ENCODE measurements around the gene NTN4.
"Not testable (repeated sequence)": the region's sequence is repeated elsewhere in the genome, so short reads cannot be mapped to it uniquely, and the experiment has no call there.

Gene NTN4

DNA sequence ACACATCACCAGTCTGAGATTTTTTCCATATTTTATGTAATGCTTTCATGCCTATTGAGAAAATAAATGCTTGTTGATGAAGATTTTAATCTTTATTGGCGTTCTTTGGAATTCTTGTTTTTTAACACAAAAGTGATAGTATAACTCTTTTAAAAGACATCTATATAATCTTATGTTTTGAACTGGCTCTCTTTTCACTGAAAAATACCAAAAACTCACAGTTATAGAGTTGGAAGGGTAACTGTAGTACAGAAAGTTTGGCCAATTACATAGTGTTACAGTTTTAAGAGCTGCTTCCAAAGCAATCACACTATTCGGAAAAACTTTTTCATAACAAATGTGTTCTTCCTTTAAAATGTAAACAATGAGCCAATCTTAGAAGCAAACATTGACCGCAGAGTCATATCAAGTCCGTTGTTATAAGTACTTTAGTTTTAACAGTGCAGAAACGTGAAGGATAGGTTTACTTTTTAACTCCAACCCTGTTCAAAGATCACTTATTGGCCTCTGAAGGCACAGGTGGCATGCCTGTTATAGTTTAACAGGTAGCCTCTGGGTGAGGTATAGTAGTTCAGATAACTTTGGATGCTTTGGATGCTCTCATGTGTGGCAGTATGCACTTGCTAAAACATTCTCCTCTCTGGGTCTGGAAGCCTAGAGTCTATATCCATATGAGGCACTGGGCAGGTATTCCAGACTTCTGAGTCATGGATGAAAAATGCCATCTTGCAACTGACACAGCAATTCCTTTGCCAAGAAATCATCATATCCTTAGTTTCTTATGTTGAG is 12.1 kb upstream of the NTN4 start:
- peak overlapping the region; percentile 97 for H3K27ac ChIP-seq
- DNase-seq (ENCODE audit: low read depth, low spot score): peak; percentile 87

DNA sequence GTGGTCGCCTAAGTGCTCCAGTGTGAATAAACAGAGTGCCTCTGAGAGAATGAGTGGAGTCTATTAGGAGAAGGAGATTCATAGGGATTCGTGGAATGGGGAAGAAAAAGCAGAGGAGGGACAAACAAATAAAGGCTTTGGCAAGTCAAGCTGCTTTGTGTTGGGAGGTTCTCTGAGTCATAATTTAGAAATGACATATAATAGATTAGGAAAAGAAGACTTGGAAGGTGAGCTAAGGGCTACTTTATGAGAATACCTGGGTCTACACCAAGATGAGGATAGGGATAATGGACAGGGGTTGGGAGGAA is 6.4 kb upstream of the NTN4 start:
- peak overlapping the region; percentile 79 for H3K27ac ChIP-seq
- no peak for DNase-seq (ENCODE audit: low read depth, low spot score)

DNA sequence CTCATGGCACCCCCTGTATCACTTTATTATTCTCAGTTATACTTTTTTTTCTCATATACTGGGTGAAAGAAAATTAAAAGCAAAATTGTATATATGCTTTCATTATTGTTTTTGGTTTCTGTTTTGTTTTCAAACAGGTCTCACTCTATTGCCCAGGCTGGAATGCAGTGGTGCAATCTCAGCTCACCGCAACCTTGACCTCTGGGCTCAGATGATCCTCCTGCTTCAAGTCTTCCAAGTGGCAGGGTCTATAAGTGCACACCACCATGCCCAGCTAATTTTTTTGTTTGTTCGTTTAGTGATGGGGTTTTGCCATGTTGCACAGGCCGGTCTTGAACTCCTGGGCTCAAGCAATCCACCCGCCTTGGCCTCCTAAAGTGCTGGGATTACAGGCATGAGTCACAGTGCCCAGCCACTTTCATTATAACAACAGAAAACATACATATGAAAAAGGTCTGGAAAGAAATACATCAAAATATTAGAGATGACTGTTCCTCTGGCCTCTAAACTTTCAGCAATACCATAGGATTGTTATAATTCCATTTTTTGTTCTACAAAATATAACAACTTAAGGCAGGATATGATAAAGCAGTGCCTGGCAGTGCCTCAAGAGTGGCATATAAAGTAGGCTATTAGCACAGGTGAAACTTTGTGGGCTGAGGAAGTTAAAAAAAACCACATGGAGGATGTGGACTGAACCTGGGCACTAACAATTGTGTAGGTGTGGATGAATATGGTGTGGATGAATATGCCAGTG is 5.8 kb upstream of the NTN4 start:
- no peak for DNase-seq (ENCODE audit: low read depth, low spot score)
- H3K27ac ChIP-seq: peak overlapping the region; percentile 79

DNA sequence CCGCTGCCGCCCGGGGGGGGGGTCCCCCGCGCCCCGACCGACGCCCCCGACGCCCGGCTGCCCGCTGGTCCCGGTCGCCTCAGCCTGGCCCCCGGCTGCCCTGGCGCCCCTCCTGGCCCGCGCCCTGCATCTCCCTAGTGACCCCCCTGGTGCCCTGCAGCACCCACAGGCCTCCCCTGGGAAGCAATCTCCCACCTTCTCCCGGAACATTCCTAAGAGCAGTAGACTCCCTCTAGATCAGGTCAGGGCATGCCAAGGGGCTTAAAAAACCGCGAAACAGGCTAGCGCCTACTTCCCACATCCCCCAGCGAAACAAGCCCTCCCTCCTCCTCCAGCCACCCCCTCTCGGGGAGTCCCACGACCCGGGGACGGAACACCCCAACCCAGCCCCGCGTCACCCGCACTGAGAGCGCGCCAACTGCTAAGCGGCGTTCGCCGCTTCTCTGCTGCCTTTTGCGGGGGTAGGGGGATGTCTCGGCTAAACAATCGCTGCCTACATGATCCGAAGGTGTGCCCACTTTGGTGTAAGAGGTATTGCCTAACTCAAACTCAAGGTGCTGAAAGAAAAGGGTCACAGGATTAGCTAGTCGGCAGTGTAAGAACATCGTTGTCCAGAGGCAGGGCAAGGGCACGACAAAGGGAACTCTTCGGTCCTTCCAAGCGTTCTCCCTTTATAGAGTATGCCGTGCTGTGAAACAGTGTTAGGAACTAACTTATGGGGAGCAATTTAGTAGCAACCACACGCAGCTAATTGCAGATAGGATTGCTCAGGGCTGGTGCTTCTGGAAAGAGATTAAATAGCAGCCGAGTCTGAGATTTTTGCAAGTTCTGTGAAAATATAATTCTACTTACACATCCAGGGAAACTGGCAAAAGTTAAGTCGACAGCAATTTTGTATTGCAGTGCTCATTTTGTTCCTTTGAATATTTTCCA is 619 bp upstream of the NTN4 start:
- H3K27ac ChIP-seq: peak overlapping the region; percentile 60
- no peak for DNase-seq (ENCODE audit: low read depth, low spot score)

DNA sequence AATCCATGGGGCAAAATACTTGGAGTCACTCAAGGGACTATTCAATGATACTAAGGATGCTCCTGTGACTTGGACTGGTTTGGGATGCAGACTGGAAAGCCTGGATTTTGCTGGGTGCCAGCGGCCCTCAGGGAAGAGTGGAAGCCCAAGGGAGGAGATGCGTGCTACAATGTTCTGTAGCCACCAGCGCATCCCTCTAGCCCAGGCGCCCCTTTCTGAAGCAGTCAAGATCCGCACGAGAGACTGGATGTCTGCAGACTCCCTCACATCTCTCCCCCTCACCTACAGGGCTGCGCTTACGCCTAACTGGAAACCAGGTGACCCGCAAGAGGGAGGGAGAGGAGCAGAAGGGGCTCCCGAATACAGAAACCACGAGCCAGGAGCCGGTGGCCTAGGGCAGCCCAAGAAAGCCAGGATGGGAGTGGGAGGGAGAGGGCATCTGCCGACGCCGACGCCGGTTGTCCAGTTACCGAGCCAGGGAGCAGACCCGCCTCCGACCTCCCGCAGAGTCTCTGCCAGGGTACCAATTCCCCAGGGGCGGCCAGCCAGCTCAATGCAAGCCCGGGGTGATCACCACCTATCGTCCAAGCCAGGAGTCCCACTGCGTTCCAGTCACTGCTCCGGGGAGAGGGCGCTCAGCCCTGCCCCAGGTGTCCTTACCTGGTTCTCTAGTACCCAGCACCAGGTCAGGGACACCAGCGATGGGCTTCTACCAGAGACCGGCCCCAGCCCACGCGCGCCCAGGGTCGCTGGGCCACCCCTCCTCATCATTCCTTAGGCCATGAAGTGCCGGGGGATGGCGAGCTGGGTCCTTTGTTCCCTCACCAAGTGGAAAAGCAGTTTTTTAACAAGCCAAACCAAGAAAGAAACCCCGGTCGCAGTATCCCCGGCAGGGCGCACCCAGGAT is 1.2 kb downstream of the NTN4 start:
- no peak for DNase-seq (ENCODE audit: low read depth, low spot score)
- peak overlapping the region; percentile 60 for H3K27ac ChIP-seq

DNA sequence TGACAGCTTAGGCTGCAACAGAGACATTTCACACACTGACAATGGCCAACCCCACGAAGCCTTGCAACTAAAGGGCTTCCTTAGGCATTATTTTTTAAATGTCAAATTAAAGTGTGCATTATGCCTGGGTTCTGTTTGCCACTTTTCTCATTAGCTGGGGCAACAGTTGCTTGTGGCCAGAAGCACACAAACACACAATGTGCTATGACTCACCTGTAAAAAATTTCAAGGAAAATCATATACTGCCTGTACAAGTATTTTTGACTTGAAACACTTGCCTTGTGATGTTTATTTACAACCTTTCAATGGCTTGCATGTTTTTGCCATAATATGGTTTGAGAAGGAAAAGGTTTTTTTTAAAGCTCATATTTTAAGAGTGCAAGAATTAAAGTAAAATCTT is 1.9 kb downstream of the NTN4 start:
- DNase-seq (ENCODE audit: low read depth, low spot score): no peak
- peak overlapping the region; percentile 60 for H3K27ac ChIP-seq

DNA sequence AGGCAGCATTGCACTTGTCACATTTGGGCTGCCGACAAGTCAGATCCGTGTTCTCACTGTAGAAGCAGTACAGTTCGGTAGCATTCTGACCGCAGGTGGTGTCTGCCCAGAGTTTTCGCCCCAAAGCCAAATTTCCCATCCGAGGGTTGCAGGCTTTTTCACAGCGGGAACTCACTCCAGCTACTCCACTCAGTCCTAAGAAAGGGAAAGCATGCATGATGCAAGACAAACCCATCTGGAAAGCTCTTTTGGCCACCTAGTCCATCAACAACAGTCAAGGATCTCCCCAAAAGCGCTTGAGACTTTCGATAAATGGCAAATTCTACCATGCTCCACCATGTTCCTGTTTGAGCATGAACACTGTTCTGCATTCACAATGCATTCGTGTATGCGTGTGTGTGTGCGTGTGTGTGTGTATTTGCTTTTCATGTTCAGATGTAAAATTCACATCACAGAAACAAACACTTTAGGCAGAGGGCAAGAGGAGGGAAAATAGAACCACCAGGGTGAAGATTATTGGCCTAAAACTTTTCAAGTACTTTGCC is 3.2 kb downstream of the NTN4 start:
- no peak overlapping the region for H3K27ac ChIP-seq
- no peak for DNase-seq (ENCODE audit: low read depth, low spot score)

DNA sequence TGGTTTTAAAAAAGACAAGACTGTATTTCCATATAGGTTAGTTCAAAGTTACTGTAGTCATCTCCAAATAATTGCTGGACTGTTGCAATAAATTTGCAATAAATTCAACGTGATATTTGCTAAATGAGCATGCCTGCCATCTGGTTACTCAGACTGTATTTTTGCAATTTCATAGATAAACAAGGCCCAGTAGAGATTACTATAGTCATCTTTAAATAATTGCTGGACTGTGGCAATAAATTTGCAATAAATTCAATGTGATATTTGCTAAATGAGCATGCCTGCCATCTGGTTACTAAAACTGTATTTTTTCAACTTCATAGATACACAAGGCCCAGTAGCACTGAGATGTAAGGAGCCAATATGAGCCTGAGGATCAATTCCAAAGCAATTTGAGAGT is 5.6 kb downstream of the NTN4 start:
- no peak for DNase-seq (ENCODE audit: low read depth, low spot score)
- no peak overlapping the region for H3K27ac ChIP-seq

DNA sequence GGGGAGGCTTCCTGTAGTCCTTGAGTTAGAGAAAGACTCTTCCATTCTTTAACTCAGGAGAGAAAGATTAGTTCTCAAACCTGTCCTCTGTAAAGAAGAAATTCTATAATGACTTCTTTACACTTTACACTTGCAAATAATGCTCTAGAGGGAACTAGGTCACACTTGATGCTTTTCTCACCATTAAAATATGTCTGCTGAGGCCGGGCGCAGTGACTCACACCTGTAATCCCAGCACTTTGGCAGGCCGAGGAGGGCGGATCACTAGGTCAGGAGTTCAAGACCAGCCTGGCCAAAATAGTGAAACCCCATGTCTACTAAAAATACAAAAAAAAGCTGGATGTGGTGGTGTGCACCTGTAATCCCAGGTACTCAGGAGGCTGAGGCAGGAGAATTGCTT is 6.3 kb downstream of the NTN4 start:
- H3K27ac ChIP-seq: no peak overlapping the region
- DNase-seq (ENCODE audit: low read depth, low spot score): no peak

DNA sequence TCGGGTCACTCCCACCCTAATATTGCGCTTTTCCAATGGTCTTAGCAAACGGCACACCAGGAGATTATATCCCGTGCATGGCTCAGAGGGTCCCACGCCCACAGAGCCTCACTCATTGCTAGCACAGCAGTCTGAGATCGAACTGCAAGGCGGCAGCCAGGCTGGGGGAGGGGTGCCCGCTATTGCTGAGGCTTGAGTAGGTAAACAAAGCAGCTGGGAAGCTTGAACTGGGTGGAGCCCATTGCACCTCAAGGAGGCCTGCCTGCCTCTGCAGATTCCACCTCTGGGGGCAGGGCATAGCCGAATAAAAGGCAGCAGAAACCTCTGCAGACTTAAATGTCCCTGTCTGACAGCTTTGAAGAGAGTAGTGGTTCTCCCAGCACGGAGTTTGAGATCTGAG is 15.1 kb downstream of the NTN4 start:
- not testable (repeated sequence) for DNase-seq (ENCODE audit: low read depth, low spot score)
- peak overlapping the region; percentile 43 for H3K27ac ChIP-seq

DNA sequence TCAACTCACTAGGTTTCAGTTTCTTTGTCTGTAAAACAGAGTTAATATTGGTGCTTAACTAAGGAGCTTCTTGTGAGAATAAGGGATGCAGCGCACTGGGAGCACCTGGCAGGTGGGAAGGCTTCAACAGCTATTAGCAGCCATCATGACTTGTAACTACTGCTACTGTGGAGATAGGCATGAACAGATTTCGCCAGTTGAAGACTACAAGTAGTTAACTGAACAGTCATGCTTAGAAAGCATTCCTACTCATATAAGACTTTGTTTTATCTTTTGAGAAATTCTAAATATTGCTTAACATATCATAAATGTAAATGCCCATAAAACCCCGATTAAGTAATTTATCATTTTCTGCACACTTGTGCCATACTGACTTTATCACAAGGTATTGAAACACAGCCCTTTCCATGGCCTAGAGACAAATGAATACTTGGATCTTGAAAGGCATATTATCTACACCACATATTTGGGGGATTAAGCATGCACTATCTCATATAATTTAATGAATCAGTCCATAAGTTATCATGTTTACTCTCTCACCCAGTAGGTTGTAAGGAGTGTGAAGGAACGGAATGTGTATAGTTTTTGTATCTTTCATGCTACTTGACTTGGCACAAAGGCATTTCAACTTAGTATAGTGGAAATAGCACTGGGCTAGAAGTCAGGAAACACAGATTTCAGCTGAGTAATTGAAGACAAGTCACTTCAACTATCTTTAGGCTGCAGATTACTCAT is 16.1 kb downstream of the NTN4 start:
- no peak for DNase-seq (ENCODE audit: low read depth, low spot score)
- H3K27ac ChIP-seq: peak overlapping the region; percentile 43

DNA sequence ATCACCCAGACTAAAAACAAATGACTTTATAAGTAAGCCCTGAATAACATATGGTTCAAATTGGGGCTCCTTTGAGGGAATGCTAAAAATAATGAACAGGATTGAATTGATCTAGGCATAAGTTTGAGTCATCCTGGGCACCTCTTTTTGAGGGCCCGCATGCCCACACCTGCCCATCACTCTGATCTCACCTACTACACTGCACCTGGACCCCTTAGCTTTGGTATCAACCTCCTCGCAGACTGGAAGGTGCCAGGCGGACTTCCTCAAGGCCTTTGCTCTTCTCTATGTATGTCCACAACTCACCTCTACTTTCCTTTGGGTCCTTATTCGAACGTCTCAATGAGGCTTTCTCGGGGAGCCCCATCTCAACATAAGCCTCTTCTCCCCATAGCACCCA is 17.2 kb downstream of the NTN4 start:
- DNase-seq (ENCODE audit: low read depth, low spot score): no peak
- no peak overlapping the region for H3K27ac ChIP-seq

DNA sequence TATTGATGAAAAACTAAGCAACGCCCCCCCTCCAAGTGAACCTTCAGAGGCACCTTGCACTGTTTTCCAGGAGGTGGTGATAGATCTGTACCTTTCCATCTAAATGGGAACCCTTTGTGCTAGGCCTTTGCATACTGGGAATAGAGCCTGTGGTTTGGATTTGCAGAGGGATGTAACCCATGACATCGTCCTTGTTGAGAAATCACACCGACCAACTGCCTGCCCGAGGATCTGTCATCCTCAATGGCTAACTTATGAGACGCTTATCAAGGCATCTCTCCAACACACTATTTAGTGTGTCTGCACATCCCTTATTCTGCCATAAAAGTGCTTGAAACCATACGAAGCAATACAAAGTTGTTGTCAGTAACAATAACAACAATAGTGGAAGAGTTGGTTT is 22.9 kb downstream of the NTN4 start:
- no peak overlapping the region for H3K27ac ChIP-seq
- no peak for DNase-seq (ENCODE audit: low read depth, low spot score)

DNA sequence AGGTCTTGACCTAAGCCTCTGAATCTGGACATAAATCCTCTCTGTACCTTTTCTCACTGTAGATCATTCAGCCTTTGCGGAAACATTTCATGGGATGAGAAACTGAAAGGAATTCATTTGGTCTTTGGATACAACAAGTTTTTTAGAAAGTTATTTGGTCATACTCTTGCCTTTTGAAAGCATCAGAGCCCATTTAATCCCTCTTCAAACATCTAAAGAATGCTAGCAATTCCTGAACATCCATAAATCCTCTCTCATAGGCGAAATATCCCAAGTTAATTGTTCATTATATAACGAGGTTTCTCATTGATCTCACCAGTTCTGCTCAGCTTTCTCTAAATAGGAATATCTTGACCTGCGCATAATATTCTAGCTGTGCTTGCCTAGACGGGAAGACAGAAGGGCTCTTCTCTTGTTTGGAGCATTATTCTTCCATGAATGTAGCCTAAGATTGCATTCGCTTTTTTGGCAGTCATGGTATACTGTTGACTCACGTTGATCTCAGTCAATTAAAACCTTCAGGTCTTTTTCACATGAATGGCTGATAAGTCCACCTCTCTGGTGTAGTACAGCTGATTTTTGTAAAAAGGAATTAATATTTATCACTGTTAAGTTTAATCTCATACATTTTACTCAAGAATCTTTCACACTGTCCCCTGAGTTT is 24.1 kb downstream of the NTN4 start:
- no peak for DNase-seq (ENCODE audit: low read depth, low spot score)
- H3K27ac ChIP-seq: peak overlapping the region; percentile 35

DNA sequence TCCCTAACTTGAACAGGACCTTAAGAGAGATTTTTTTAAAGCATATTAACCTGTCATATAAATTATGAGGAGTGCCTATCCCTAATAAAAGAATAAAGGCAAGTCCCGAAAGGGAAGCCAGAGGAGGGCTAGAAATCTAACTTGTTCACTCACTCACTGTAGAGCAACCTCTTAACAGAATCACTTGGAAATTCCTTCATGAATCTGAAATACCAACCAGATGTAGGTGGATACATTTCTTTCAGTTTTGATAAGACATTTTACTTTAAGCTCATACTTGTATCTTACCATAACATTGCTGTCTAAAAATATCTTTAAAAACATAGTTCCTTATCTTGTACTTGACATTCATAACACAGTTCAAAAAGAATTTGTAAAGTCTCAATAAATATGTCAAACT is 25.7 kb downstream of the NTN4 start:
- no peak for DNase-seq (ENCODE audit: low read depth, low spot score)

DNA sequence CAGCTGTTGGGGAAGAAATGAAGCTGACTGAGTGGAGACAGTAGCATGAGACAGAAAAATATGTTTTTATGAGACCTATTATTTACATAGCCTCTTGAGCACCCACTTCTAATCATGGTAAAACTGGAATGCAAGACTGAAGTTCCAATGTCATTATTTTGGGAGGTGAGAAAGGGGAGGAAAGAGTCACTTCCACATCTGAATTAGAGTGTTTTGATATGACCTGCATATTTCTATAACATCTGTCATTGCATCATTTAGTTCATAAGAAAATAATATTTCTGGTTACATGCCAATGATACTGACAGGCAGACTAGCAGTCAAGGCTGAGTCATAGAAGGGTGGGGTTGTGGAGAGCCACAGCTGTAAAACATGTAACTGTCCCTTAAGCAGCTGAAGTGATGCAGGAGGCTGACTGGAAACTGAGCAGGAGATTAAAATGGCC is 26.7 kb downstream of the NTN4 start:
- no peak for DNase-seq (ENCODE audit: low read depth, low spot score)
- peak overlapping the region; percentile 19 for H3K27ac ChIP-seq

More for the DNA sequence above, 25.7 kb downstream of the NTN4 start:
- peak overlapping the region; percentile 19 for H3K27ac ChIP-seq

DNA sequence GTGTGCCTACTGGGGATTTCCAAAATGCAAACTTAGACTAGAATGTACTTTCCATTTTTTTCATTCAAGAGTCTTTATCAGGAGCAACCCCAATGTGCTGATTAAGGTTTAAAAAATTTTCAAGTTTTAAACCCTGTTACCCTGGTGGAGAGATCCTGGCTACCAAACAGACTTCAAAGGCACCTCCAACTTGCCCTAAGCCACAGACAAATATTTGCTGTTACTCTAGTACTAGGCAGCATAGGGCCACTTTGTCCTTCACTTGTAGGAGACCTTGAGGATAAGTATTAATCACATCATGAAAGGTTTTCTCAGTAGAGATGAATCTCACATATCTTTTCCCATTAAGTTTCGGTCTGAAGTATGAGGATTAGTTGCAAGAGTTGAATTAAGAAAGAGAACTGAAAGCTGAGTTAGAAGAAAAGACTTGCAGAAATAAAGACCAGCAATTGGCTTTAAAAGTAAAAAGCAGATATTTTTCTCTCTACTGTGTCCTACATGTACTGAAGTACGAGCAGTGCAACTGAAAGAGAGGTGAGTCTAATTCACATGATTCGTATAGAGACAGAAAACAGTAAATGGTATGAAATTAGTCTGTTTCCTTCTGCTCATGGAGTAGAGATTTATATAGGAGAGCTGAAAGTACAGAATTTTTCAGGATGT is 28.3 kb downstream of the NTN4 start:
- H3K27ac ChIP-seq: no peak overlapping the region
- no peak for DNase-seq (ENCODE audit: low read depth, low spot score)

DNA sequence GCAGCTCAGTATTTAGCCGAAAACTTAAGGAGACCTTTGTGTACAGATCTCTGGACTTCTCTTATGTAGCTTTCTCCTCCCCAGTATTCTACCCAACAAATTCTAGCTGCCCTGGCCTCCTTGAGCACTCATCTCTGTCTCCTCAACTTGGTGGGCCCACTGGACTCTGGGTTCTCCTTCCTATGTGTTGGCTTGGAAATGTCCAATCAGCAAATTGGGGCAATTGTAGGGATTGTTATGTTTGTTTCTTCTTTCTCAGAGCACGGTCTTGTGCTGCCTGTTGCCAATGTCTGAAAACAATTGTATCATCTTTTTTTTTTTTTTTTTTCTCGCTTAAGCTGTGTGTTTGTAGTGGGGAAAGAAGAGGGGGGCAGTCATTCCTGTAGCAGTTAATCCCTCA is 30.2 kb downstream of the NTN4 start:
- DNase-seq (ENCODE audit: low read depth, low spot score): no peak
- no peak overlapping the region for H3K27ac ChIP-seq

Data from epithelial cell of prostate (primary cell).